Parathyroid adenoma (tissue), 2 donors: ENCODE data around the gene LARGE2.
"Not testable (repeated sequence)": the region's sequence is repeated elsewhere in the genome, so short reads cannot be mapped to it uniquely, and the experiment has no call there.

Source experiments
- H2AFZ ChIP-seq: fragments of 300-600 bp; sonication (generic); one replicate; pipeline ENCODE4 v1.7.0; 2017; ENCODE audit warnings: antibody characterized with exemption, mild to moderate bottlenecking
- H3K27ac ChIP-seq: fragments of 300-600 bp; sonication (generic); one replicate; pipeline ENCODE4 v1.7.0; 2017
- H3K27me3 ChIP-seq: fragments of 300-600 bp; sonication (generic); one replicate; pipeline ENCODE4 v1.7.0; 2017; ENCODE audit warnings: low read length; ENCODE audit not compliant: control insufficient read depth, insufficient read depth
- H3K36me3 ChIP-seq: fragments of 300-600 bp; sonication (generic); one replicate; pipeline ENCODE4 v1.7.0; 2017; ENCODE audit warnings: low read length; ENCODE audit not compliant: control insufficient read depth, insufficient read depth
- H3K4me1 ChIP-seq: fragments of 300-600 bp; sonication (generic); one replicate; pipeline ENCODE4 v1.7.0; 2017; ENCODE audit warnings: control low read depth
- H3K4me2 ChIP-seq: fragments of 300-600 bp; sonication (generic); one replicate; pipeline ENCODE4 v1.7.0; 2017; ENCODE audit warnings: low read length
- H3K4me3 ChIP-seq: fragments of 300-600 bp; sonication (generic); one replicate; pipeline ENCODE4 v1.7.0; 2017; ENCODE audit warnings: low read depth, low read length
- H3K79me2 ChIP-seq: fragments of 300-600 bp; sonication (generic); one replicate; pipeline ENCODE4 v1.7.0; 2017; ENCODE audit warnings: control low read depth
- H3K9ac ChIP-seq: fragments of 300-600 bp; sonication (generic); one replicate; pipeline ENCODE4 v1.7.0; 2017; ENCODE audit warnings: mild to moderate bottlenecking
- H3K9me3 ChIP-seq: fragments of 300-600 bp; sonication (generic); one replicate; pipeline ENCODE4 v1.7.0; 2017; ENCODE audit warnings: low read length; ENCODE audit not compliant: control insufficient read depth
- TF ChIP-seq, protein P1 (sequence below): fragments of 300-600 bp; sonication (generic); IDR thresholded peaks from one replicate; pipeline ENCODE4 v1.7.0; 2017; ENCODE audit warnings: antibody characterized with exemption, mild to moderate bottlenecking
- donor health status: primary hyperparathyroidism.

LARGE2 gene

DNA sequence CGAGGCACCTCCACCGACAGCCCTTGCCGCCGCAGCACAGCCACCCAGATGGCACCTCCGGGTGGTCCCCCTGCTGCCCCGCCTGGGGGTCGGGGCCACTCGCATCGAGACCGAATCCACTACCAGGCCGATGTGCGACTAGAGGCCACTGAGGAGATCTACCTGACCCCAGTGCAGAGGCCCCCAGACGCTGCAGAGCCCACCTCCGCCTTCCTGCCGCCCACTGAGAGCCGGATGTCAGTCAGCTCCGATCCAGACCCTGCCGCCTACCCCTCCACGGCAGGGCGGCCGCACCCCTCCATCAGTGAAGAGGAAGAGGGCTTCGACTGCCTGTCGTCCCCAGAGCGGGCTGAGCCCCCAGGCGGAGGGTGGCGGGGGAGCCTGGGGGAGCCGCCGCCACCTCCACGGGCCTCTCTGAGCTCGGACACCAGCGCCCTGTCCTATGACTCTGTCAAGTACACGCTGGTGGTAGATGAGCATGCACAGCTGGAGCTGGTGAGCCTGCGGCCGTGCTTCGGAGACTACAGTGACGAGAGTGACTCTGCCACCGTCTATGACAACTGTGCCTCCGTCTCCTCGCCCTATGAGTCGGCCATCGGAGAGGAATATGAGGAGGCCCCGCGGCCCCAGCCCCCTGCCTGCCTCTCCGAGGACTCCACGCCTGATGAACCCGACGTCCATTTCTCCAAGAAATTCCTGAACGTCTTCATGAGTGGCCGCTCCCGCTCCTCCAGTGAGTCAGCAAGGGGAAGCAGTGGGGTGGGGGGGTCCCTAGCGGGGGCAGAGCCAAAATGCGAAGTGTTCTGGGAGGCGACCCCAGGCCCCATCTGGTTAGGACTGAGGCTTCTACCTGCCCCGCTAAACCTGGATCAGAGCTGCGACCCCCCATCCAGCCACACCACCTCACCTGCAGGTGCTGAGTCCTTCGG lies 19.7 kb upstream of the LARGE2 start:
- Histone ChIP-seq H3K4me2 (no peak overlapping the region), H3K9me3 (no peaks in the 10 kb centered on the region), H3K27ac (no peak overlapping the region), H3K9ac (no peak overlapping the region), H3K27me3 (no peaks in the 10 kb centered on the region), H3K4me3 (no peak overlapping the region), H2AFZ (no peak overlapping the region), H3K79me2 (peaks cover 5% of the 10 kb centered on the region), H3K4me1 (peaks cover 11% of the 10 kb centered on the region), H3K36me3 (no peaks in the 10 kb centered on the region)
- TF ChIP-seq, protein P1, sequence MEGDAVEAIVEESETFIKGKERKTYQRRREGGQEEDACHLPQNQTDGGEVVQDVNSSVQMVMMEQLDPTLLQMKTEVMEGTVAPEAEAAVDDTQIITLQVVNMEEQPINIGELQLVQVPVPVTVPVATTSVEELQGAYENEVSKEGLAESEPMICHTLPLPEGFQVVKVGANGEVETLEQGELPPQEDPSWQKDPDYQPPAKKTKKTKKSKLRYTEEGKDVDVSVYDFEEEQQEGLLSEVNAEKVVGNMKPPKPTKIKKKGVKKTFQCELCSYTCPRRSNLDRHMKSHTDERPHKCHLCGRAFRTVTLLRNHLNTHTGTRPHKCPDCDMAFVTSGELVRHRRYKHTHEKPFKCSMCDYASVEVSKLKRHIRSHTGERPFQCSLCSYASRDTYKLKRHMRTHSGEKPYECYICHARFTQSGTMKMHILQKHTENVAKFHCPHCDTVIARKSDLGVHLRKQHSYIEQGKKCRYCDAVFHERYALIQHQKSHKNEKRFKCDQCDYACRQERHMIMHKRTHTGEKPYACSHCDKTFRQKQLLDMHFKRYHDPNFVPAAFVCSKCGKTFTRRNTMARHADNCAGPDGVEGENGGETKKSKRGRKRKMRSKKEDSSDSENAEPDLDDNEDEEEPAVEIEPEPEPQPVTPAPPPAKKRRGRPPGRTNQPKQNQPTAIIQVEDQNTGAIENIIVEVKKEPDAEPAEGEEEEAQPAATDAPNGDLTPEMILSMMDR, result no peak

DNA sequence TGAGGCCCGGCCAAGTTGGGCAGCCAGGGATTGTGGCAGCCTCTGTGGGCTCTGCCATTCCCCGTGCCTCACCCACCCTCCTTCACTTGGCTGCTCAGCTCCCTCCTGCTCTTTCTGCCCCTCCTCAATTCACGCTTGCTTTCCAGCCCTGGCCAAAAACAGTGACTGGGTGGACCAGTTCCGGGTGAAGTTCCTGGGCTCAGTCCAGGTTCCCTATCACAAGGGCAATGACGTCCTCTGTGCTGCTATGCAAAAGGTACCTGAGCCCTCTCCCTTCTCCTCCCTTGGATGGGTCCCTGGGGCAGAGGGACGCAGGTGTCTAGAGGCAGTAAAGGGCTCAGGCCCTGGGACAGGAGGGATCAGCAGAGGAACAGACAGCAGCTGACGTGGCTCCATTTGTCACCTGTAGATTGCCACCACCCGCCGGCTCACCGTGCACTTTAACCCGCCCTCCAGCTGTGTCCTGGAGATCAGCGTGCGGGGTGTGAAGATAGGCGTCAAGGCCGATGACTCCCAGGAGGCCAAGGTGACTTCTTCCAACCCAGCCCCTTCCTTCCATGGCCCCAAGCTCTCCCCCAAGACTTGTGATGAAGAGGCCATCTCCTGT lies 18.0 kb upstream of the LARGE2 start:
- no peak overlapping the region for H2AFZ ChIP-seq
- H3K4me1 ChIP-seq, result no peaks in the 10 kb centered on the region
- H3K4me2 ChIP-seq, result no peak overlapping the region
- no peak overlapping the region for H3K27ac ChIP-seq
- no peak overlapping the region for H3K9ac ChIP-seq
- H3K79me2 ChIP-seq, result no peaks in the 10 kb centered on the region
- no peaks in the 10 kb centered on the region for H3K9me3 ChIP-seq
- H3K27me3 ChIP-seq, result no peaks in the 10 kb centered on the region
- TF ChIP-seq, protein P1, result no peak
- no peaks in the 10 kb centered on the region for H3K36me3 ChIP-seq
- H3K4me3 ChIP-seq, result no peak overlapping the region

GRCh38 chr11:45905095-45905494 lies 17.4 kb upstream of the LARGE2 start:
- no peak overlapping the region for H3K4me2 ChIP-seq
- H3K27me3 ChIP-seq, result no peaks in the 10 kb centered on the region
- TF ChIP-seq, protein P1, result no peak
- H3K4me3 ChIP-seq, result no peak overlapping the region
- no peak overlapping the region for H3K27ac ChIP-seq
- H3K79me2 ChIP-seq, result no peaks in the 10 kb centered on the region
- H3K9me3 ChIP-seq, result no peaks in the 10 kb centered on the region
- H3K36me3 ChIP-seq, result no peaks in the 10 kb centered on the region
- H2AFZ ChIP-seq, result no peak overlapping the region
- H3K4me1 ChIP-seq, result no peaks in the 10 kb centered on the region
- H3K9ac ChIP-seq, result no peak overlapping the region

DNA sequence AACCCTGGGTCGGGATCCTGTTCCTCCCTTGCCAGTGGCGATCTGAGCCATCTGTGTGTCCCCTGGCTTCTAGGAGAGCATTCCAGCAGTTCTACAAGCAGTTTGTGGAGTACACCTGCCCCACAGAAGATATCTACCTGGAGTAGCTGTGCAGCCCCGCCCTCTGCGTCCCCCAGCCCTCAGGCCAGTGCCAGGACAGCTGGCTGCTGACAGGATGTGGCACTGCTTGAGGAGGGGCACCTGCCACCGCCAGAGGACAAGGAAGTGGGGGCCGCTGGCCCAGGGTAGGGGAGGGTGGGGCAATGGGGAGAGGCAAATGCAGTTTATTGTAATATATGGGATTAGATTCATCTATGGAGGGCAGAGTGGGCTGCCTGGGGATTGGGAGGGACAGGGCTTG lies 16.9 kb upstream of the LARGE2 start:
- H3K27me3 ChIP-seq, H3K4me1 ChIP-seq, H3K9ac ChIP-seq, H3K4me2 ChIP-seq, H3K4me3 ChIP-seq, H3K27ac ChIP-seq, H2AFZ ChIP-seq, H3K9me3 ChIP-seq, H3K79me2 ChIP-seq, H3K36me3 ChIP-seq: not testable (repeated sequence)

- Histone ChIP-seq H3K4me3 (no peak overlapping the region), H3K4me1 (no peaks in the 10 kb centered on the region), H3K4me2 (no peak overlapping the region), H3K36me3 (no peaks in the 10 kb centered on the region), H2AFZ (no peak overlapping the region), H3K27ac (no peak overlapping the region), H3K9me3 (no peaks in the 10 kb centered on the region), H3K9ac (no peak overlapping the region), H3K79me2 (no peaks in the 10 kb centered on the region), H3K27me3 (no peaks in the 10 kb centered on the region)
- TF ChIP-seq, protein P1, result no peak
Observed at GRCh38 chr11:45906096-45906682, 16.3 kb upstream of the LARGE2 start.
